ENCODE measurements around the gene UGT1A8.
"Not testable (repeated sequence)": the region's sequence is repeated elsewhere in the genome, so short reads cannot be mapped to it uniquely, and the experiment has no call there.

Gene UGT1A8

DNA sequence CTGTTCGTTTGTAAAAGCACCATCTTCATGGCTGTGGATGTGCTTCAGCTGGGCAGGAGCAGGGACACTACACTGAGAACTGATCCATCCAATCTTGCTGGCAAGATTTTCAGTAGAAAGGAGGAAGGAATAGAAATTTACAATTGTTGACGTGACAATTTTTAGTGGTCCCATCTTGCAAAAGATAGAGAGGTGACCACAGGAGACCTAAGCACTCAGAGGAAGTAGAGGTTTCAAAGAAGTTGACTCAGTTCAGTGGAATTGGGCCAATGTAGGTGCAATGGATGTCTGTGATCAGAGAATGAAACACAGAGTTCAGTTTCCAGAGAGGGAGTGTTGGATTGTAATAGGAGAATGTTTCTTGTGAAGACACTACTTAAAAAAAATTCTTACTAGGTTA lies 96.7 kb downstream of the UGT1A8 start:
- DNase-seq (ENCODE audit: low read depth in 2 of 2): no peak

GRCh38 chr2:233718552-233718951 lies 101.1 kb downstream of the UGT1A8 start, which contains the start of gene UGT1A4:
Gene UGT1A4 (plus strand): TSS chr2:233718736. CDS start chr2:233718821, 85 bp downstream.
- no peak for DNase-seq (ENCODE audit: low read depth in 2 of 2)

- DNase-seq (ENCODE audit: low read depth in 2 of 2): no peak
Observed at GRCh38 chr2:233728723-233729301, 111.4 kb downstream of the UGT1A8 start, which contains the start of gene UGT1A3. Gene UGT1A3 (plus strand): TSS chr2:233729042. CDS start chr2:233729127, 85 bp downstream.

DNA sequence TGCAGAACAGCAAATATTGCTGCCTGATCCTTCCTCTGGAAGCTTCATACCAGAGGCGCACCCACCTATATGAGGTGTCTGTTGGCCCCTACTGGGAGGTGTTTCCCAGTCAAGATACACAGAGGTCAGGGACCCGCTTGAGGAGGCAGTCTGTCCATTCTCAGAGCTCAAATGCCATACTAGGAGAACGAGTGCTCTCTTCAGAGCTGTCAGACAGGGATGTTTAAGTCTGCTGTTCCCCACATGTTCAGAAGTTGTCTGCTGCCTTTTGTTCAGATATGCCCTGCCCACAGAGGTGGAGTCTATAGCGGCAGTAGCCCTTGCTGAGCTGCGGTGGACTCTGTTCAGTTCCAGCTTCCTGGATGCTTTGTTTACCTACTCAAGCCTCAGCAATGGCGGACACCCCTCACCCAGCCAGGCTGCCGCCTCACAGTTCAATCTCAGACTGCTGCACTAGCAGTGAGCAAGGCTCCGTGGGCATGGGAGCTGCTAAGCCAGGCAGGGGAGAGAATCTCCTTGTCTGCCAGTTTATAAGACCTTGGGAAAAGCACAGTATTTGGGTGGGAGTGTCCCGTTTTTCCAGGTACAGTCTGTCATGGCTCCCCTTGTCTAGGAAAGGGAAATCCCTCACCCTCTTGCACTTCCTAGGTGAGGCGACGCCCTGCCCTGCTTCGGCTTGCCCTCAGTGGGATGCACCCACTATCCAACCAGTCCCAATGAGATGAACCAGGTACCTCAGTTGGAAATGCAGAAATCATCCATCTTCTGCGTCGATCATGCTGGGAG lies 119.6 kb downstream of the UGT1A8 start:
- not testable (repeated sequence) for DNase-seq (ENCODE audit: low read depth in 2 of 2)

- no peak for DNase-seq (ENCODE audit: low read depth in 2 of 2)
Observed at GRCh38 chr2:233740870-233741269, 123.4 kb downstream of the UGT1A8 start.

- no peak for DNase-seq (ENCODE audit: low read depth in 2 of 2)
Observed at GRCh38 chr2:233743464-233744259, 126.2 kb downstream of the UGT1A8 start.

DNA sequence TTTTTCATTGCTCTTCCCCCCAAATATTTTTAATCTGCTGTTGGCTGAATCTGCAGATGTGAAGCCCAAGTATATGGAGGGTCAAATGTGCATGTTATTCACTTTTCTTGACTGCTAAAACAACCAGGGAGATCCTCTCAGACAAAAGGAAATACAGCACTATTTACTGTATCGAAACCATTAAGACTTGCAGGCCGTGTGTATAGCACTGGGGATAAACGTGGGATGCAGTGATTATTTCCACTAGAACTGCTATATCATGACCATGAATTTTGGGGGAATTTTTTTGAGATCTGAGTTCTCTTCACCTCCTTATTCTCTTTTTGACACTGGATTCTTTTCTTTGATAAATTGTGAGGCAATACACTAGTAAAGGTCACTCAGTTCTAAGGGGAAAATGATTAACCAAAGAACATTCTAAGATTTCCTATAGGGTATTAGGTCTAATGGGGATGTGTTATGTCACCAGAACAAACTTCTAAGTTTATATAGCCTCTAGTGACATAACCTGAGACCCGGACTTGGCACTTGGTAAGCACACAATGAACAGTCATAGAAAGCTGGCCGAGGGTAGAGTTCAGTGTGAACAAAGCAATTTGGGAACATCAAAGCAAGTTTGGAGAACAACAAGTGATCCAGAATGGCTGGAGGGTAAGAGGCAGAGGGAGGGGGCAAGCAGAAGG lies 127.8 kb downstream of the UGT1A8 start:
- DNase-seq (ENCODE audit: low read depth in 2 of 2): no peak

DNA sequence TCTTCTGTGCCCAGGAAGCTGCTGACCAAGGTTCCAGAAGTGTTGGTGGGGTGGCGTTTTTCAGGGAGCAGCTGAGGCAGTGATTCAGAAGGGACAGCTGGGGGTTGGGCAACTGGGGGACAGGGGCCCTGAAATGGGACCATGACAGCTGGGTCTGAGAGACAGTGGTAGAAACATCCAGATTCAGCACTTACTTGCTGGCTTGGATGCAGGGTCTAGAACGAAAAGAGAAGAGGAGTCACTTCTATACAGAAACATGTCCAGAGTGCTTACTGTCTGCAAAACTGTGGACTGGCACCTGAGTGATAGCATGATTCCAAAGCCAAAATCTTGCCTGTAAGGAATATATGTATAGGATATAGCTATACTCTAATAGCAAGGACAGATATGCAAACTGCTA lies 128.4 kb downstream of the UGT1A8 start:
- not testable (repeated sequence) for DNase-seq (ENCODE audit: low read depth in 2 of 2)

GRCh38 chr2:233746475-233747282 lies 129.2 kb downstream of the UGT1A8 start:
- no peak for DNase-seq (ENCODE audit: low read depth in 2 of 2)

DNA sequence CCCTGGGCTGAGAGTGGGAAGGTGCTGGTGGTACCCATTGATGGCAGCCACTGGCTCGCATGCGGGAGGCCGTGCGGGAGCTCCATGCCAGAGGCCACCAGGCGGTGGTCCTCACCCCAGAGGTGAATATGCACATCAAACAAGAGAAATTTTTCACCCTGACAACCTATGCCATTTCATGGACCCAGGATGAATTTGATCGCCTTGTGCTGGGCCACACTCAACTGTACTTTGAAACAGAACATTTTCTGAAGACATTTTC lies 129.8 kb downstream of the UGT1A8 start:
- no peak for DNase-seq (ENCODE audit: low read depth in 2 of 2)

DNA sequence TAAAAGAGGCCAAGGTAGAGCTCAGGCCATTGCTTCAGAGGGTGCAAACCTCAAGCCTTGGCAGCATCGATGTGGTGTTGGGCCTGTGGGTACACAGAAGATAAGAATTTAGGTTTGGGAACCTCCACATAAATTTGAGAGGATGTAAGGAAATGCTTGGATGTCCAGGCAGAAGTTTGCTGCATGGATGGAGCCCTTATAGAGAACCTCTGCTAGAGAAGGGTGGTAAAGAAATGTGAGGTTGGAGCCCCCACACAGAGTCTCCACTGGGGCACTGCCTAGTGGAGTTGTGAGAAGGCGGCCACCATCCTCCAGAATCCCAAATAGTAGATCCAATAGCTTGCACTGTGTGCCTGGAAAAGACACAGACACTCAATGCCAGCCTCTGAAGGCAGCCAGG lies 133.3 kb downstream of the UGT1A8 start:
- not testable (repeated sequence) for DNase-seq (ENCODE audit: low read depth in 2 of 2)

- not testable (repeated sequence) for DNase-seq (ENCODE audit: low read depth in 2 of 2)
Observed at GRCh38 chr2:233751212-233752009, 134.0 kb downstream of the UGT1A8 start.

- DNase-seq (ENCODE audit: low read depth in 2 of 2): no peak
Observed at GRCh38 chr2:233754872-233755611, 137.6 kb downstream of the UGT1A8 start.

- DNase-seq (ENCODE audit: low read depth in 2 of 2): no peak
Observed at GRCh38 chr2:233756429-233757081, 139.1 kb downstream of the UGT1A8 start.

GRCh38 chr2:233758141-233758540 lies 140.7 kb downstream of the UGT1A8 start:
- DNase-seq (ENCODE audit: low read depth in 2 of 2): no peak

GRCh38 chr2:233758849-233759248 lies 141.4 kb downstream of the UGT1A8 start:
- no peak for DNase-seq (ENCODE audit: low read depth in 2 of 2)

GRCh38 chr2:233760043-233760442 lies 142.6 kb downstream of the UGT1A8 start, which contains the start of gene UGT1A1:
Gene UGT1A1 (plus strand): TSS chr2:233760270. CDS start chr2:233760288, 18 bp downstream.
- DNase-seq (ENCODE audit: low read depth in 2 of 2): no peak

- no peak for DNase-seq (ENCODE audit: low read depth in 2 of 2)
Observed at GRCh38 chr2:233761040-233761769, 143.8 kb downstream of the UGT1A8 start.
